Measurements from ENCODE around the gene CTRL.

The CTRL gene

GRCh38 chr16:67957622-67958021, 26.0 kb upstream of the CTRL start:
- peaks cover 12% of the 10 kb centered on the region for H3K4me1 Mint-ChIP-seq
- no peak overlapping the region for H3K4me3 Mint-ChIP-seq
- H3K36me3 Mint-ChIP-seq (ENCODE audit: low read depth) = peaks cover 34% of the 10 kb centered on the region
- peaks cover 6% of the 10 kb centered on the region for H3K27me3 Mint-ChIP-seq (ENCODE audit: low read depth, poor library complexity)
- TF ChIP-seq, protein P1, sequence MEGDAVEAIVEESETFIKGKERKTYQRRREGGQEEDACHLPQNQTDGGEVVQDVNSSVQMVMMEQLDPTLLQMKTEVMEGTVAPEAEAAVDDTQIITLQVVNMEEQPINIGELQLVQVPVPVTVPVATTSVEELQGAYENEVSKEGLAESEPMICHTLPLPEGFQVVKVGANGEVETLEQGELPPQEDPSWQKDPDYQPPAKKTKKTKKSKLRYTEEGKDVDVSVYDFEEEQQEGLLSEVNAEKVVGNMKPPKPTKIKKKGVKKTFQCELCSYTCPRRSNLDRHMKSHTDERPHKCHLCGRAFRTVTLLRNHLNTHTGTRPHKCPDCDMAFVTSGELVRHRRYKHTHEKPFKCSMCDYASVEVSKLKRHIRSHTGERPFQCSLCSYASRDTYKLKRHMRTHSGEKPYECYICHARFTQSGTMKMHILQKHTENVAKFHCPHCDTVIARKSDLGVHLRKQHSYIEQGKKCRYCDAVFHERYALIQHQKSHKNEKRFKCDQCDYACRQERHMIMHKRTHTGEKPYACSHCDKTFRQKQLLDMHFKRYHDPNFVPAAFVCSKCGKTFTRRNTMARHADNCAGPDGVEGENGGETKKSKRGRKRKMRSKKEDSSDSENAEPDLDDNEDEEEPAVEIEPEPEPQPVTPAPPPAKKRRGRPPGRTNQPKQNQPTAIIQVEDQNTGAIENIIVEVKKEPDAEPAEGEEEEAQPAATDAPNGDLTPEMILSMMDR (IDR thresholded peaks at IDR 0.05) = no peak
- no peak overlapping the region for H3K27ac Mint-ChIP-seq
- no peak for DNase-seq
- H3K9me3 Mint-ChIP-seq = no peaks in the 10 kb centered on the region

DNA sequence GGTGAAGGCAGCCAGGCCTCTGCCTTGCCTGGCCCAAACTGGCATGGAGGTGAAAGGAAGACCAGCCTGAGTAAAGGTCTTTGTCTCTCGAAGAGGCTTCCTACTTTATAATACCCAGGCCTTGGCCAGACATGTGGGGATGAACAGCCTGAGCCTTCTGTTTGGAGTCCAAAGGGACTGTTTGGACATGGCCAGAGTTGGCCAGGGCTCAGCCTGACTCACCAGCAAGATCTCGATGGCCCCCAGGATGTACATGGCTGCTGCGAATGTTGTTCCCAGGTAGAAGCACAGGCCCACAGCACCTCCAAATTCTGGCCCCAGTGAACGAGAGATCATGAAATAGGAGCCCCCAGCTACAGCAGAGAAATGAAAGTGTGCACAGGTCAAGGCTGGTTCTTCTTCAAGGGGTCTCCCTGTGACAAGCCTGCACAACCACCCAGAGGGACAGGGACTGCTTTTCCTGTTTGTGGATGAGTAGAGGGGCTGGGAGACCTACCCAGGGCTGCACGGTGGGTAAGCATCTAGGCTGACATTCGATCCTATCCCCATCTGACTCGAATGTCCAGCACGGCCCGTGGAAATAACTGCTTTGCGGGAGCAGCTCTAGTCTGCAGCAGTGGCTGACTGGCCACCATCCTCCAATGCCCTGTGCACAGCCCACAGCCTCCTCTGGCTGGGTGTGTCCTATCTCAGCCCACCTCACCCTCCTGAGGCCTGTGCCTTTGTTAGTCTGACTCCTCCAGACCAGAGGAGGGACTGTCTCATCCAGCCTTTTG, 22.9 kb upstream of the CTRL start:
- Mint-ChIP-seq H3K4me3 (no peak overlapping the region), H3K27me3 (ENCODE audit: low read depth, poor library complexity) (peaks cover 5% of the 10 kb centered on the region), H3K36me3 (ENCODE audit: low read depth) (peaks cover 16% of the 10 kb centered on the region), H3K4me1 (peaks cover 12% of the 10 kb centered on the region), H3K27ac (peak overlapping the region; percentile 89), H3K9me3 (no peaks in the 10 kb centered on the region)
- DNase-seq = no peak
- TF ChIP-seq, protein P1 (IDR thresholded peaks at IDR 0.05) = no peak

DNA sequence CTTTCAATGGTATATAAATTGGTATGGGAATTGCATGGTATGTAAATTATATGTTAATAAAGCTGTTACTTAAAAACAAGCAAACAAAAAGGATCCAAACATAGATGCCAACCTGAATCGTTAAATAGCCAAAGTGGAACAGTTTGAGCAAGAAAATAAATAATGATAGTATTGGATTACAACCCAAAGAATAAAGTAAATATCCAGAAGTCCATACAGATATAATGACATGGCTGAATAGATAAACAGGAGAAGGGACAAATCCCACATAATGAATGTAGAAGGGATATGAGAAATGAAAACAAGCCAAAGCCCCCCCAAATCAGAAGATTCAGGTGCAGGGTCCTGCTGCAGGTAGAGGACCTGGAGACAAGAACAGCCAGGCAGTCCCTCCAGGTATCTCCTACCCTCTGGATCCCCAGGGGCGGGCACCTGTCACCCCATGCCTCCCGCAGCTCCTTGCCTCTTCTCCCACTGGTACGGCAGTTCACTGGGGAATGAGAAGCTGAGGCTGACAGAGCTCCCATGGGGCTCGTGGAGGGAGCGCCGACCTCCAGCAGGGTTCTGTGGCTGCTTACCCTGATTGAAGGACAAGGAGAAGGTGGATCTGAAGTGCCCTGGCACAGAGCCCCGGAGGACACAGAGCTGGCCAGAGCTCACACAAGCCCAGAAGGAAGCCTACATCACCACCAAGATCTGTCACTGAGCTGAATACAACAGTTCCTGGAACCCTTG, 22.1 kb upstream of the CTRL start:
- TF ChIP-seq, protein P1 (IDR thresholded peaks at IDR 0.05) = no peak
- Mint-ChIP-seq H3K4me1 (peaks cover 12% of the 10 kb centered on the region), H3K36me3 (ENCODE audit: low read depth) (peaks cover 16% of the 10 kb centered on the region), H3K27me3 (ENCODE audit: low read depth, poor library complexity) (peaks cover 5% of the 10 kb centered on the region), H3K27ac (peak overlapping the region; percentile 90), H3K4me3 (no peak overlapping the region), H3K9me3 (no peaks in the 10 kb centered on the region)
- no peak for DNase-seq

DNA sequence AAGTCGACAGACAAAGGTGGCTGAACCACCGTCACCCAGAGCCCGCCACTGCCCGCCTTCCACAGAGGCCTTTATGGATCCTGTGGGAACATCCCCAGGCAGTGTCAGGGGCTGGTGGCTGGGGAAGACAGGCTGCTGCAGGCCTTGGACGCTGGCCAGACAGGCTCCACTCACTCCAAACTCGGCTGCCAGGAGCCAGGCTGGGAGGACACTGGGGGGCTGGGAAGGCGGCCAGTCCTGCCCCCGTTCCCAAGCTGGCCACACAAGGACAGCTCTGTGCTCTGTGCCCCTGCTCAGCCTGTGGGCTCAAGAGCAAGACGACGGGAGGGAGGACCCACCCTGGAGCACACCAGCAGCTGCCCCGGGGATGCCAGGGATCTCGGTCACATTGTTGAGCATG, 19.8 kb upstream of the CTRL start:
- peaks cover 16% of the 10 kb centered on the region for H3K4me1 Mint-ChIP-seq
- H3K27me3 Mint-ChIP-seq (ENCODE audit: low read depth, poor library complexity) = peaks cover 3% of the 10 kb centered on the region
- H3K9me3 Mint-ChIP-seq = no peaks in the 10 kb centered on the region
- TF ChIP-seq, protein P1 (IDR thresholded peaks at IDR 0.05) = no peak
- peaks cover 13% of the 10 kb centered on the region for H3K36me3 Mint-ChIP-seq (ENCODE audit: low read depth)
- DNase-seq = no peak
- H3K4me3 Mint-ChIP-seq = no peak overlapping the region
- H3K27ac Mint-ChIP-seq = no peak overlapping the region

DNA sequence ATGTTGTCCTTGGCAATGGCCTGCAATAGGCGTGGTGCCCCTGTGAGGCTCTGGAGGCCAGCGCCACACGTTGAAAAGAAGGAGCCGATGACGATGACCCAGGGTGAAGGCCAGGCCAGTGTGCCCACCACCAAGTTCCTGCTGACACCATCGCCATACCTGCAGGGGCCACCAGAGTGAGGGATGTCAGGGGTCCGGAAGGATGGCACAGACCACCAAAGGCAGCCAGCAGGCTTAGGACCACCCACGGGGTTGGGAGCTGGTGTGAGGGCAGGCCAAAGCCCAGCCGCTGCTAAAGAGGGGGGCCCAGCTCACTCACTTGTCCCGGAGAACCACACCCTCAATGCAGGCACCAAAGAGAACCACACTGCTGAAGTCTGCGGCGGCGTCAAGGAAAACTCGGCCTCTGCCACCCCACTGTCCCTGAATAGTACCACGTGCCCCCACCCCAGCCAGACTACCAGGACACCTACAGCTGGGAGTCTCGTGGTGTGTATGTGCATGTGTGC, 18.7 kb upstream of the CTRL start:
- H3K36me3 Mint-ChIP-seq (ENCODE audit: low read depth) = peaks cover 13% of the 10 kb centered on the region
- DNase-seq = no peak
- H3K4me3 Mint-ChIP-seq = no peak overlapping the region
- peaks cover 15% of the 10 kb centered on the region for H3K4me1 Mint-ChIP-seq
- TF ChIP-seq, protein P1 (IDR thresholded peaks at IDR 0.05) = no peak
- H3K27ac Mint-ChIP-seq = no peak overlapping the region
- peaks cover 3% of the 10 kb centered on the region for H3K27me3 Mint-ChIP-seq (ENCODE audit: low read depth, poor library complexity)
- no peaks in the 10 kb centered on the region for H3K9me3 Mint-ChIP-seq
